SK-N-SH (cell line): ENCODE data around the gene MIPOL1. TPM values are rescaled to one million over a fixed set of nuclear protein-coding genes. Genes with fewer than 3 reads are reported as not detected.

ENCODE experiments used
- CTCF ChIA-PET: fragments of 300-600, 350-600 bp; formaldehyde crosslinking; extraction: SDS; loops from one replicate; lab custom pipeline; 2021; lab: Yijun Ruan, JAX
- POLR2A ChIA-PET: fragments of 350-600 bp; sonication (Branson Sonifier 250); formaldehyde crosslinking; extraction: SDS; loops from one replicate; lab custom pipeline; 2020; ENCODE audit warnings: antibody characterized with exemption, inconsistent platforms; lab: Yijun Ruan, JAX
- DNase-seq: peaks from one replicate; pipeline ENCODE4 v3.0.0; 2012
- H2AFZ ChIP-seq: fragments of 200-600 bp; sonication (generic); 2 replicates; pipeline ENCODE4 v1.8.1; 2016; ENCODE audit warnings: antibody characterized with exemption, mild to moderate bottlenecking, low read depth
- H3F3A ChIP-seq: fragments of 200-600 bp; sonication (generic); replicated peaks from 2 replicates; pipeline ENCODE3; 2016; ENCODE audit warnings: antibody characterized with exemption, mild to moderate bottlenecking; ENCODE audit not compliant: insufficient read depth
- H3K27ac ChIP-seq, 2 experiments: fragments of 200-500 bp in 1 of 2; fragments of 200-600 bp in 1 of 2; sonication (Bioruptor generic) in 1 of 2; sonication (generic), shearing (Covaris generic) in 1 of 2; 2 replicates each; pipeline versions ENCODE4 v1.5.1 to v1.6.1; 2014 to 2016; ENCODE audit warnings: low read depth in 2 of 2, inconsistent platforms in 1 of 2, low read length in 1 of 2, mild to moderate bottlenecking in 1 of 2, mixed read lengths in 1 of 2
- H3K27me3 ChIP-seq: fragments of 200-600 bp; sonication (generic), shearing (Covaris generic); 2 replicates; pipeline ENCODE4 v1.6.1; 2016; ENCODE audit warnings: mixed run types; ENCODE audit not compliant: insufficient read depth
- H3K36me3 ChIP-seq, 2 experiments: fragments of 200-500 bp in 1 of 2; fragments of 200-600 bp in 1 of 2; sonication (Bioruptor generic) in 1 of 2; sonication (generic) in 1 of 2; replicated peaks in 1 of 2; 2 replicates each; pipeline versions ENCODE3 to v1.5.1; 2014 to 2016; ENCODE audit warnings: low read length in 1 of 2, mild to moderate bottlenecking in 1 of 2; ENCODE audit not compliant: insufficient read depth in 2 of 2, control insufficient read depth in 1 of 2
- H3K4me1 ChIP-seq, 2 experiments: fragments of 200-500 bp in 1 of 2; fragments of 200-600 bp in 1 of 2; sonication (Bioruptor generic) in 1 of 2; sonication (generic), shearing (Covaris generic) in 1 of 2; 2 replicates each; pipeline versions ENCODE4 v1.5.1 to v1.6.1; 2014 to 2016; ENCODE audit warnings: low read depth in 1 of 2, low read length in 1 of 2, mixed run types in 1 of 2; ENCODE audit not compliant: insufficient read depth in 2 of 2, control insufficient read depth in 1 of 2
- H3K4me2 ChIP-seq: fragments of 200-600 bp; sonication (generic), shearing (Covaris generic); 2 replicates; pipeline ENCODE4 v1.6.1; 2017; ENCODE audit warnings: mixed run types
- H3K4me3 ChIP-seq, 2 experiments: fragments of 200-500 bp in 1 of 2; fragments of 200-600 bp in 1 of 2; sonication (Bioruptor generic) in 1 of 2; sonication (generic), shearing (Covaris generic) in 1 of 2; 2 replicates each; pipeline versions ENCODE4 v1.5.1 to v1.8.1; 2014 to 2016; ENCODE audit warnings: low read depth in 2 of 2, inconsistent platforms in 1 of 2, low read length in 1 of 2, mild to moderate bottlenecking in 1 of 2, mixed read lengths in 1 of 2, moderate library complexity in 1 of 2
- H3K79me2 ChIP-seq: fragments of 200-600 bp; sonication (generic); 2 replicates; pipeline ENCODE4 v1.8.1; 2017; ENCODE audit warnings: mild to moderate bottlenecking; ENCODE audit not compliant: insufficient read depth
- H3K9ac ChIP-seq: fragments of 200-600 bp; sonication (generic); 2 replicates; pipeline ENCODE4 v1.6.1; 2017; ENCODE audit warnings: mixed run types
- H3K9me2 ChIP-seq: fragments of 200-600 bp; sonication (generic); 2 replicates; pipeline ENCODE4 v1.6.1; 2017; ENCODE audit warnings: mixed run types
- H3K9me3 ChIP-seq: fragments of 200-600 bp; sonication (generic); 2 replicates; pipeline ENCODE4 v1.6.1; 2017; ENCODE audit warnings: mixed run types, mild to moderate bottlenecking, moderate library complexity
- H4K20me1 ChIP-seq: fragments of 200-600 bp; sonication (generic); 2 replicates; pipeline ENCODE4 v1.6.1; 2017; ENCODE audit warnings: mild to moderate bottlenecking, mixed run types; ENCODE audit not compliant: insufficient read depth
- CHD2 ChIP-seq: fragments of 150-350 bp; IDR thresholded peaks from 2 replicates; pipeline ENCODE4 v1.6.1; 2018; ENCODE audit warnings: low read length; ENCODE audit not compliant: partially characterized antibody
- CTCF ChIP-seq: fragments of 200-600 bp; sonication (generic); IDR thresholded peaks from 2 replicates; pipeline ENCODE4 v1.6.1; 2017; ENCODE audit warnings: antibody characterized with exemption, mild to moderate bottlenecking, moderate library complexity
- EZH2phosphoT487 ChIP-seq: fragments of 200-600 bp; sonication (generic); IDR thresholded peaks from 2 replicates; pipeline ENCODE4 v1.6.1; 2017; ENCODE audit warnings: low read depth, mixed run types, mild to moderate bottlenecking, antibody characterized with exemption, moderate library complexity, borderline replicate concordance
- FOXM1 ChIP-seq: IDR thresholded peaks from 2 replicates; pipeline ENCODE4 v1.4.0; 2012; ENCODE audit warnings: low read depth, mild to moderate bottlenecking
- IRF3 ChIP-seq: fragments of 150-350 bp; IDR thresholded peaks from 2 replicates; pipeline ENCODE4 v1.6.1; 2016; ENCODE audit warnings: mild to moderate bottlenecking, low read depth, low read length
- NRF1 ChIP-seq: IDR thresholded peaks from 2 replicates; pipeline ENCODE4 v1.6.1; 2012; ENCODE audit warnings: low read depth, mild to moderate bottlenecking, low read length
- RAD21 ChIP-seq: IDR thresholded peaks from 2 replicates; pipeline ENCODE4 v1.6.1; 2012; ENCODE audit warnings: mild to moderate bottlenecking, low read length
- RCOR1 ChIP-seq: fragments of 150-350 bp; IDR thresholded peaks from 2 replicates; pipeline ENCODE4 v1.6.1; 2017; ENCODE audit warnings: antibody characterized with exemption, low read length
- RXRA ChIP-seq: IDR thresholded peaks from 2 replicates; pipeline ENCODE4 v1.4.0; 2012; ENCODE audit warnings: low read depth, mild to moderate bottlenecking, borderline replicate concordance
- SMC3 ChIP-seq: IDR thresholded peaks from 2 replicates; pipeline ENCODE4 v1.6.1; 2012; ENCODE audit warnings: low read depth, low read length, improper control_type of control experiment
- TAF1 ChIP-seq: IDR thresholded peaks from 2 replicates; pipeline ENCODE4 v1.6.1; 2012; ENCODE audit warnings: low read depth, mild to moderate bottlenecking, low read length, moderate library complexity, borderline replicate concordance
- USF2 ChIP-seq: fragments of 150-350 bp; IDR thresholded peaks from 2 replicates; pipeline ENCODE4 v1.6.1; 2017; ENCODE audit warnings: antibody characterized with exemption, low read length, low read depth, borderline replicate concordance
- WGBS: methylation state at CpG from one replicate; pipeline ENCODE4 v1.1.6; 2017; ENCODE audit warnings: low lambda C conversion rate; 5-methylcytosine and 5-hydroxymethylcytosine counted together
- polyA plus RNA-seq, 3 experiments: library from polyadenylated mRNA; depleted of rRNA; stranded (reverse); fragments of >200 nt; gene quantifications; 2 replicates each; pipeline ENCODE4 v1.2.3, GENCODE V29; 2012

MIPOL1 gene
- polyA plus RNA-seq, 1 of the 3 experiments (the other 2 are of a cell fraction), result 0.23 TPM

- TF ChIP-seq RXRA, result no peak
- TF ChIP-seq SMC3, result no peak
- no peak for TF ChIP-seq EZH2phosphoT487
- no peak for TF ChIP-seq IRF3
- no peak for TF ChIP-seq CTCF
- TF ChIP-seq FOXM1, result no peak
- TF ChIP-seq RAD21, result no peak
- TF ChIP-seq USF2, result no peak
- TF ChIP-seq NRF1, result no peak
- TF ChIP-seq TAF1, result no peak
- TF ChIP-seq CHD2, result no peak
- no peak for TF ChIP-seq RCOR1
- DNase-seq, result no peak
- ChIA-PET POLR2A (no interaction called here), CTCF (no interaction called here)
- no peaks in the 10 kb centered on the region for H3K36me3 ChIP-seq
- H3K79me2 ChIP-seq, result no peaks in the 10 kb centered on the region
- no peak overlapping the region for H3K27ac ChIP-seq
- H3K9me3 ChIP-seq, result no peaks in the 10 kb centered on the region
- H4K20me1 ChIP-seq, result no peaks in the 10 kb centered on the region
- no peaks in the 10 kb centered on the region for H3K4me1 ChIP-seq
- no peak overlapping the region for H3K4me3 ChIP-seq
- H2AFZ ChIP-seq, result no peak overlapping the region
- 7% methylated on average over 16 of the region's 16 CpGs for WGBS
- H3K9ac ChIP-seq, result no peak overlapping the region
- no peak overlapping the region for H3K4me2 ChIP-seq
- no peaks in the 10 kb centered on the region for H3K9me2 ChIP-seq
- H3K27me3 ChIP-seq, result peaks cover 24% of the 10 kb centered on the region
- H3F3A ChIP-seq, result no peaks in the 10 kb centered on the region
Observed at GRCh38 chr14:37588956-37589714, 391.4 kb downstream of the MIPOL1 start.
